ENCODE results near the gene SERPINA5. TPM values are rescaled to one million over a fixed set of nuclear protein-coding genes. Genes with fewer than 3 reads are reported as not detected.
A peak's percentile ranks its signal among the peaks of the same experiment; 100 is the strongest.

Gene SERPINA5
- total and polyA plus RNA-seq, 2 of the 13 experiments (the other 11 are each of a cell fraction or from before 2014, with no cell fraction given), result 449 to 498 TPM

- TF ChIP-seq U2AF1 (optimal IDR thresholded peaks at IDR 0.05; ENCODE audit: low read depth, low read length) (peak; percentile 85), MYPOP (CRISPR knock-in tag; IDR thresholded peaks at IDR 0.05) (peak; percentile 84), AKNA (CRISPR knock-in tag; IDR thresholded peaks at IDR 0.05; ENCODE audit: borderline replicate concordance) (no peak), ZNF572 (CRISPR knock-in tag; IDR thresholded peaks at IDR 0.05) (peak; percentile 78; the same call in 1 of the 2 replicates), ZNF282 (IDR thresholded peaks at IDR 0.05; ENCODE audit: partially characterized antibody) (no peak), FUBP1 (CRISPR knock-in tag; IDR thresholded peaks at IDR 0.05; ENCODE audit: borderline replicate concordance) (peak; percentile 40; the same call in 1 of the 2 replicates), ZNF44 (CRISPR knock-in tag; IDR thresholded peaks at IDR 0.05) (no peak; the same call in 1 of the 2 replicates), NFKBIZ (CRISPR knock-in tag; IDR thresholded peaks at IDR 0.05) (peak; percentile 98), MTERF4 (CRISPR knock-in tag; IDR thresholded peaks at IDR 0.05) (no peak; the same call in 1 of the 2 replicates), ZNF296 (CRISPR knock-in tag; conservative IDR thresholded peaks at IDR 0.05) (peak; percentile 79), DMAP1 (CRISPR knock-in tag; IDR thresholded peaks at IDR 0.05) (peak; percentile 72), THAP8 (CRISPR knock-in tag; IDR thresholded peaks at IDR 0.05; ENCODE audit: borderline replicate concordance) (peak; percentile 20; the same call in 1 of the 2 replicates), TBX2 (CRISPR knock-in tag; IDR thresholded peaks at IDR 0.05; ENCODE audit: borderline replicate concordance) (peak; percentile 99), ZNF556 (CRISPR knock-in tag; IDR thresholded peaks at IDR 0.05; ENCODE audit: borderline replicate concordance) (peak; percentile 93), RCOR2 (CRISPR knock-in tag; IDR thresholded peaks at IDR 0.05) (peak; percentile 97), U2AF2 (IDR thresholded peaks at IDR 0.05; ENCODE audit: low read depth, low read length) (no peak), ATF7-NPFF (CRISPR knock-in tag; IDR thresholded peaks at IDR 0.05; ENCODE audit: low read depth) (peak; percentile 82), ZBTB14 (CRISPR knock-in tag; IDR thresholded peaks at IDR 0.05) (no peak)
Measured at GRCh38 chr14:94593749-94594431, 12.7 kb downstream of the SERPINA5 start (continued).
